Peyer's patch (tissue), 4 donors: Measurements from ENCODE around the gene RAC3. TPM values are rescaled to one million over a fixed set of nuclear protein-coding genes. Genes with fewer than 3 reads are reported as not detected.

Experiments used
- DNase-seq, 3 donors: peaks; one replicate each; pipeline ENCODE4 v3.0.0-alpha.2; 2017 to 2019
- H3K27ac ChIP-seq, 4 donors: fragments of 200-600 bp; sonication (generic); one replicate each; pipeline ENCODE4 v1.5.1; 2016 to 2019
- H3K27me3 ChIP-seq, 2 donors: fragments of 200-600 bp; sonication (generic); one replicate each; pipeline ENCODE4 v1.5.1; 2019
- H3K36me3 ChIP-seq, 3 donors: fragments of 200-600 bp; sonication (generic); one replicate each; pipeline ENCODE4 v1.5.1; 2016 to 2019
- H3K4me1 ChIP-seq, 4 donors: fragments of 200-600 bp; sonication (generic); one replicate each; pipeline ENCODE4 v1.5.1; 2016 to 2019
- H3K4me3 ChIP-seq, 4 donors: fragments of 200-600 bp; sonication (generic); 1 replicate in 3 of 4; 2 replicates in 1 of 4; pipeline ENCODE4 v1.5.1; 2016 to 2019; ENCODE audit warnings: mild to moderate bottlenecking in 1 of 4
- H3K9me3 ChIP-seq, 4 donors: fragments of 200-600 bp; sonication (generic); one replicate each; pipeline ENCODE4 v1.5.1; 2016 to 2019; ENCODE audit warnings: mild to moderate bottlenecking in 1 of 4
- POLR2A ChIP-seq, 2 donors: fragments of 450-650 bp; IDR thresholded peaks; one replicate each; pipeline ENCODE4 v1.5.1; 2017; ENCODE audit warnings: antibody characterized with exemption in 2 of 2, mild to moderate bottlenecking in 2 of 2, moderate library complexity in 2 of 2
- total RNA-seq, 4 donors: library from RNA; depleted of rRNA; stranded (reverse); fragments of >200 nt; gene quantifications; one replicate each; pipeline ENCODE4 v1.1.0, GENCODE V29; 2016
- TF ChIP-seq, protein P1 (sequence below), 6 experiments: fragments of 450-650 bp in 4 of 6; fragments of 200-600 bp in 2 of 6; sonication (generic) in 1 of 6; IDR thresholded peaks; one replicate each; pipeline ENCODE4 v1.5.1; 2017 to 2019; ENCODE audit warnings: antibody characterized with exemption in 6 of 6, mild to moderate bottlenecking in 3 of 6, moderate library complexity in 1 of 6

RAC3 gene
- total RNA-seq, 4 donors from 2014 or later, result 4.6 to 20.6 (median 9.8) TPM

GRCh38 chr17:82077617-82078358, 46.3 kb downstream of the RAC3 start:
- Histone ChIP-seq H3K27ac (no peak overlapping the region), H3K4me3 (no peak overlapping the region), H3K9me3 (no peaks in the 10 kb centered on the region), H3K27me3 (no peaks in the 10 kb centered on the region), H3K4me1 (no peaks in the 10 kb centered on the region), H3K36me3 (peaks cover 0 to 46% (median 0%) of the 10 kb centered on the region in 3 donors)
- TF ChIP-seq POLR2A (IDR thresholded peaks at IDR 0.05), result no peak
- TF ChIP-seq, protein P1, sequence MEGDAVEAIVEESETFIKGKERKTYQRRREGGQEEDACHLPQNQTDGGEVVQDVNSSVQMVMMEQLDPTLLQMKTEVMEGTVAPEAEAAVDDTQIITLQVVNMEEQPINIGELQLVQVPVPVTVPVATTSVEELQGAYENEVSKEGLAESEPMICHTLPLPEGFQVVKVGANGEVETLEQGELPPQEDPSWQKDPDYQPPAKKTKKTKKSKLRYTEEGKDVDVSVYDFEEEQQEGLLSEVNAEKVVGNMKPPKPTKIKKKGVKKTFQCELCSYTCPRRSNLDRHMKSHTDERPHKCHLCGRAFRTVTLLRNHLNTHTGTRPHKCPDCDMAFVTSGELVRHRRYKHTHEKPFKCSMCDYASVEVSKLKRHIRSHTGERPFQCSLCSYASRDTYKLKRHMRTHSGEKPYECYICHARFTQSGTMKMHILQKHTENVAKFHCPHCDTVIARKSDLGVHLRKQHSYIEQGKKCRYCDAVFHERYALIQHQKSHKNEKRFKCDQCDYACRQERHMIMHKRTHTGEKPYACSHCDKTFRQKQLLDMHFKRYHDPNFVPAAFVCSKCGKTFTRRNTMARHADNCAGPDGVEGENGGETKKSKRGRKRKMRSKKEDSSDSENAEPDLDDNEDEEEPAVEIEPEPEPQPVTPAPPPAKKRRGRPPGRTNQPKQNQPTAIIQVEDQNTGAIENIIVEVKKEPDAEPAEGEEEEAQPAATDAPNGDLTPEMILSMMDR (IDR thresholded peaks at IDR 0.05), result no peak
- no peak for DNase-seq

GRCh38 chr17:82078433-82078832, 47.0 kb downstream of the RAC3 start:
- no peak for DNase-seq
- Histone ChIP-seq H3K9me3 (no peaks in the 10 kb centered on the region), H3K27ac (no peak overlapping the region), H3K36me3 (peaks cover 0 to 53% (median 0%) of the 10 kb centered on the region in 3 donors), H3K4me1 (no peaks in the 10 kb centered on the region), H3K4me3 (no peak overlapping the region), H3K27me3 (no peaks in the 10 kb centered on the region)
- TF ChIP-seq, protein P1 (IDR thresholded peaks at IDR 0.05), result no peak
- TF ChIP-seq POLR2A (IDR thresholded peaks at IDR 0.05), result no peak

- Histone ChIP-seq H3K27me3 (no peaks in the 10 kb centered on the region), H3K9me3 (no peaks in the 10 kb centered on the region), H3K4me3 (no peak overlapping the region), H3K4me1 (no peaks in the 10 kb centered on the region), H3K36me3 (peaks cover 0 to 60% (median 0%) of the 10 kb centered on the region in 3 donors), H3K27ac (no peak overlapping the region)
- no peak for DNase-seq
- no peak for TF ChIP-seq POLR2A (IDR thresholded peaks at IDR 0.05)
- TF ChIP-seq, protein P1 (IDR thresholded peaks at IDR 0.05), result no peak
Measured at GRCh38 chr17:82079001-82079677, 47.7 kb downstream of the RAC3 start.

- no peak overlapping the region for H3K27ac ChIP-seq
- H3K4me1 ChIP-seq, result no peaks in the 10 kb centered on the region
- no peaks in the 10 kb centered on the region for H3K27me3 ChIP-seq
- TF ChIP-seq POLR2A (IDR thresholded peaks at IDR 0.05), result no peak
- TF ChIP-seq, protein P1 (IDR thresholded peaks at IDR 0.05), result no peak
- H3K36me3 ChIP-seq, result peaks cover 0 to 71% (median 0%) of the 10 kb centered on the region in 3 donors
- DNase-seq, result no peak
- no peak overlapping the region for H3K4me3 ChIP-seq
- H3K9me3 ChIP-seq, result no peaks in the 10 kb centered on the region
Measured at GRCh38 chr17:82080048-82080788, 48.7 kb downstream of the RAC3 start.

- DNase-seq, result no peak
- Histone ChIP-seq H3K4me1 (no peaks in the 10 kb centered on the region), H3K27me3 (no peaks in the 10 kb centered on the region), H3K36me3 (peaks cover 0 to 78% (median 0%) of the 10 kb centered on the region in 3 donors), H3K27ac (no peak overlapping the region), H3K4me3 (no peak overlapping the region), H3K9me3 (no peaks in the 10 kb centered on the region)
- TF ChIP-seq, protein P1 (IDR thresholded peaks at IDR 0.05), result no peak
- no peak for TF ChIP-seq POLR2A (IDR thresholded peaks at IDR 0.05)
Measured at GRCh38 chr17:82080789-82081464, 49.4 kb downstream of the RAC3 start.
